Caco-2 (cell line): ENCODE results near the gene PALLD. TPM values are rescaled to one million over a fixed set of nuclear protein-coding genes. Genes with fewer than 3 reads are reported as not detected.

ENCODE experiments used
- BruUV-seq: library from RNA; stranded (reverse); fragments of 400-500 nt; replicated peaks from 2 replicates; lab custom pipeline; 2021; lab: Mats Ljungman, UMichigan
- CTCF ChIA-PET: fragments of 300-600 bp; sonication (Branson Sonifier 250); formaldehyde crosslinking; loops from one replicate; lab custom pipeline; 2022; ENCODE audit warnings: antibody characterized with exemption; lab: Charles Lee
- POLR2A ChIA-PET: fragments of 300-600 bp; sonication (Branson Sonifier 250); formaldehyde crosslinking; loops from one replicate; lab custom pipeline; 2022; ENCODE audit warnings: antibody characterized with exemption; lab: Charles Lee
- DNase-seq, 2 experiments: peaks; one replicate each; pipeline versions ENCODE4 v3.0.0 to v3.0.0-alpha.2; 2020 to 2022
- H3K27me3 ChIP-seq: replicated peaks from 2 replicates; pipeline ENCODE4 v1.6.0; 2011; ENCODE audit warnings: low read length; ENCODE audit not compliant: control insufficient read depth, insufficient read depth
- H3K36me3 ChIP-seq: 2 replicates; pipeline ENCODE4 v1.5.1; 2011; ENCODE audit warnings: low read length; ENCODE audit not compliant: control insufficient read depth, insufficient read depth
- H3K4me1 ChIP-seq: fragments of 250-450 bp; sonication (Bioruptor Pico); 2 replicates; pipeline ENCODE4 v1.5.1; 2020; ENCODE audit warnings: mild to moderate bottlenecking
- H3K4me3 ChIP-seq: 2 replicates; pipeline ENCODE4 v1.5.1; 2011; ENCODE audit warnings: low read depth, mild to moderate bottlenecking, control low read depth, low read length
- H3K9me3 ChIP-seq: fragments of 250-450 bp; sonication (Bioruptor Pico); 2 replicates; pipeline ENCODE4 v1.5.1; 2020; ENCODE audit warnings: mild to moderate bottlenecking, moderate library complexity
- H3K27ac Mint-ChIP-seq: one replicate; pipeline ENCODE4 v1.8.0; 2022; ENCODE audit warnings: mixed read lengths; ENCODE audit not compliant: unreplicated experiment
- H3K27me3 Mint-ChIP-seq: one replicate; pipeline ENCODE4 v1.8.0; 2022; ENCODE audit warnings: mixed read lengths; ENCODE audit not compliant: insufficient read depth, unreplicated experiment
- H3K36me3 Mint-ChIP-seq: one replicate; pipeline ENCODE4 v1.8.0; 2022; ENCODE audit warnings: mild to moderate bottlenecking, mixed read lengths; ENCODE audit not compliant: insufficient read depth, unreplicated experiment
- H3K4me1 Mint-ChIP-seq: one replicate; pipeline ENCODE4 v1.8.0; 2022; ENCODE audit warnings: low read depth, mixed read lengths; ENCODE audit not compliant: unreplicated experiment
- H3K4me3 Mint-ChIP-seq: one replicate; pipeline ENCODE4 v1.8.0; 2022; ENCODE audit warnings: mild to moderate bottlenecking, moderate library complexity, mixed read lengths; ENCODE audit not compliant: unreplicated experiment
- H3K9me3 Mint-ChIP-seq: one replicate; pipeline ENCODE4 v1.8.0; 2022; ENCODE audit warnings: mixed read lengths; ENCODE audit not compliant: unreplicated experiment
- CTCF ChIP-seq, 2 experiments: fragments of 200-600 bp in 1 of 2; IDR thresholded peaks; 1 replicate in 1 of 2; 2 replicates in 1 of 2; pipeline versions ENCODE4 v1.5.1 to v1.8.0; 2011 to 2022; ENCODE audit warnings: antibody characterized with exemption in 1 of 2, control low read depth in 1 of 2, inconsistent platforms in 1 of 2, low read depth in 1 of 2, low read length in 1 of 2, mild to moderate bottlenecking in 1 of 2, moderate library complexity in 1 of 2; ENCODE audit not compliant: insufficient read depth in 1 of 2, severe bottlenecking in 1 of 2, unreplicated experiment in 1 of 2
- intact Hi-C: fragments of 100-400 bp; cut with micrococcal nuclease; formaldehyde crosslinking; loops from one replicate; pipeline ENCODE4 v1.10.0; 2022; ENCODE audit not compliant: unreplicated experiment
- total RNA-seq: library from RNA; stranded (reverse); gene quantifications from 2 replicates; pipeline ENCODE4 v1.2.3, GENCODE V29; 2022

PALLD gene
- total RNA-seq, 1 experiment from 2014 or later: 12.3 TPM

DNA sequence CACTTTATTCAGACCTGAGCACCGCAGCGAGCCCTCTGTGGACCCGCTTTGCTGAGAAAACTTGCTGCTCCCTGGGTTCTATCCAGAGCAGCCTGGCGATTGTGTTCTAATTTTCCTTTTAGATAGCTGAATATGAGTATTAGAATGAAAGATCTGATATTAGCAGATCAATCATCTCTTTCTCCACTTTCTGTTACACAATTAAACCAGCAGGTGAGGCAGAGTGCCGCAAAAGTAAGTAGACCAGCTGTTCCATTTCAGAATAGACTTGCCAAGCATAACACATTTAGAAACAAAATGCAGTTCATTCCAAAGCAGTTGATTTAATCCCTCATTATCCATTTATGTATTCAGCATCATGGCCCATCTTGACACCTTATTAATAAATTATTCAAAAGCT lies 58.6 kb downstream of the PALLD start:
- peaks cover 9% of the 10 kb centered on the region for H3K27me3 Mint-ChIP-seq
- no peak overlapping the region for H3K27ac Mint-ChIP-seq
- H3K9me3 ChIP-seq: no peaks in the 10 kb centered on the region
- peaks cover 9% of the 10 kb centered on the region for H3K9me3 Mint-ChIP-seq
- CTCF ChIA-PET: no interaction called here
- no TSS peak for BruUV-seq
- no peaks in the 10 kb centered on the region for H3K36me3 Mint-ChIP-seq
- H3K27me3 ChIP-seq: no peaks in the 10 kb centered on the region
- POLR2A ChIA-PET: no interaction called here
- DNase-seq: no peak
- H3K36me3 ChIP-seq: no peaks in the 10 kb centered on the region
- H3K4me3 ChIP-seq: no peak overlapping the region
- H3K4me3 Mint-ChIP-seq: no peak overlapping the region
- intact Hi-C loops: no loop called here
- H3K4me1 ChIP-seq: 0 out of 2 replicates have a peak, but pooled peaks cover 10% of the 10 kb centered on the region
- no peak for TF ChIP-seq CTCF (IDR thresholded peaks at IDR 0.05; ENCODE audit: insufficient read depth in 1 of 2, low read depth in 1 of 2, low read length in 1 of 2, severe bottlenecking in 1 of 2, unreplicated experiment in 1 of 2)
- peaks cover 13% of the 10 kb centered on the region for H3K4me1 Mint-ChIP-seq

GRCh38 chr4:168557658-168558057 lies 60.8 kb downstream of the PALLD start:
- CTCF ChIA-PET: no interaction called here
- H3K27ac Mint-ChIP-seq: no peak overlapping the region

DNA sequence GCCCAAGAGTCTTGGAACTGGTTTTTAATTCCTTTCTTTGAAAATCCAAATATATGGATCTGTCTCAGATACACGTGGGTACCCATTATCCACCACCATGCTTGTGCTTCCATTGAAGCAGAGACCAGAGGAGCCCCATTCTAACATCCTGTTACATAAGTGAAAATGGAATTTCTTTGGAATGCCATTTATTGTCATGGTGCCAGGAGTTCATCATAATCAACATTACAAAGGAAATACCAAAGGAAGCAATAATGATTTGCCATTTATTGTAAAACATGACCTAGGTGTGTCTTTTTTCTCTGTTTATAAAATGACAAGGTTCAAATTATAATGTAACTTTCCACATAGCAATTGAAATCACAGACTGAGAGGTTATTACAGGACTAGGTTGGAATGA lies 61.7 kb downstream of the PALLD start:
- no peak for DNase-seq
- no peaks in the 10 kb centered on the region for H3K36me3 ChIP-seq
- no peaks in the 10 kb centered on the region for H3K27me3 ChIP-seq
- POLR2A ChIA-PET: no interaction called here
- no peak overlapping the region for H3K4me3 Mint-ChIP-seq
- BruUV-seq: no TSS peak
- H3K36me3 Mint-ChIP-seq: no peaks in the 10 kb centered on the region
- H3K9me3 ChIP-seq: no peaks in the 10 kb centered on the region
- H3K9me3 Mint-ChIP-seq: peaks cover 9% of the 10 kb centered on the region
- peaks cover 3% of the 10 kb centered on the region for H3K27me3 Mint-ChIP-seq
- H3K27ac Mint-ChIP-seq: no peak overlapping the region
- intact Hi-C loops: no loop called here
- TF ChIP-seq CTCF (IDR thresholded peaks at IDR 0.05; ENCODE audit: insufficient read depth in 1 of 2, low read depth in 1 of 2, low read length in 1 of 2, severe bottlenecking in 1 of 2, unreplicated experiment in 1 of 2): no peak
- peaks cover 19% of the 10 kb centered on the region for H3K4me1 Mint-ChIP-seq
- H3K4me3 ChIP-seq: no peak overlapping the region
- H3K4me1 ChIP-seq: 0 out of 2 replicates have a peak, but pooled peaks cover 10% of the 10 kb centered on the region
- CTCF ChIA-PET: no interaction called here

More at GRCh38 chr4:168557658-168558057, 60.8 kb downstream of the PALLD start:
- H3K4me3 ChIP-seq: no peak overlapping the region
- POLR2A ChIA-PET: no interaction called here
- Mint-ChIP-seq H3K36me3 (no peaks in the 10 kb centered on the region), H3K27me3 (peaks cover 5% of the 10 kb centered on the region), H3K4me1 (peaks cover 16% of the 10 kb centered on the region), H3K4me3 (no peak overlapping the region), H3K9me3 (peaks cover 9% of the 10 kb centered on the region)
- H3K27me3 ChIP-seq: no peaks in the 10 kb centered on the region
- intact Hi-C loops: no loop called here
- no peaks in the 10 kb centered on the region for H3K36me3 ChIP-seq
- H3K4me1 ChIP-seq: 0 out of 2 replicates have a peak, but pooled peaks cover 10% of the 10 kb centered on the region
- TF ChIP-seq CTCF (IDR thresholded peaks at IDR 0.05; ENCODE audit: insufficient read depth in 1 of 2, low read depth in 1 of 2, low read length in 1 of 2, severe bottlenecking in 1 of 2, unreplicated experiment in 1 of 2): no peak
- DNase-seq: no peak
- H3K9me3 ChIP-seq: no peaks in the 10 kb centered on the region
- BruUV-seq: no TSS peak
